ENCODE results near the gene OSBPL7.

- TF ChIP-seq, protein P1, sequence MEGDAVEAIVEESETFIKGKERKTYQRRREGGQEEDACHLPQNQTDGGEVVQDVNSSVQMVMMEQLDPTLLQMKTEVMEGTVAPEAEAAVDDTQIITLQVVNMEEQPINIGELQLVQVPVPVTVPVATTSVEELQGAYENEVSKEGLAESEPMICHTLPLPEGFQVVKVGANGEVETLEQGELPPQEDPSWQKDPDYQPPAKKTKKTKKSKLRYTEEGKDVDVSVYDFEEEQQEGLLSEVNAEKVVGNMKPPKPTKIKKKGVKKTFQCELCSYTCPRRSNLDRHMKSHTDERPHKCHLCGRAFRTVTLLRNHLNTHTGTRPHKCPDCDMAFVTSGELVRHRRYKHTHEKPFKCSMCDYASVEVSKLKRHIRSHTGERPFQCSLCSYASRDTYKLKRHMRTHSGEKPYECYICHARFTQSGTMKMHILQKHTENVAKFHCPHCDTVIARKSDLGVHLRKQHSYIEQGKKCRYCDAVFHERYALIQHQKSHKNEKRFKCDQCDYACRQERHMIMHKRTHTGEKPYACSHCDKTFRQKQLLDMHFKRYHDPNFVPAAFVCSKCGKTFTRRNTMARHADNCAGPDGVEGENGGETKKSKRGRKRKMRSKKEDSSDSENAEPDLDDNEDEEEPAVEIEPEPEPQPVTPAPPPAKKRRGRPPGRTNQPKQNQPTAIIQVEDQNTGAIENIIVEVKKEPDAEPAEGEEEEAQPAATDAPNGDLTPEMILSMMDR (IDR thresholded peaks at IDR 0.05): no peak
- TF ChIP-seq POLR2A (IDR thresholded peaks at IDR 0.05): no peak
- no peak for TF ChIP-seq POLR2AphosphoS5 (IDR thresholded peaks at IDR 0.05; ENCODE audit: insufficient read depth in 1 of 2, low read depth in 1 of 2)
These were observed 47.3 kb downstream of the OSBPL7 start for GRCh38 chr17:47774331-47774730.
